KOPT-K1 (cell line): Measurements from ENCODE around the gene CXCL16.

Experiments
- H3K27ac ChIP-seq: fragments of 200-600 bp; sonication (generic); 2 replicates; pipeline ENCODE4 v1.5.1; 2016; ENCODE audit warnings: antibody characterized with exemption, mild to moderate bottlenecking, low read depth, low read length; ENCODE audit not compliant: poor library complexity, severe bottlenecking
- H3K36me3 ChIP-seq: fragments of 200-600 bp; sonication (generic); 2 replicates; pipeline ENCODE4 v1.5.1; 2017; ENCODE audit warnings: antibody characterized with exemption, mild to moderate bottlenecking, low read length, moderate library complexity; ENCODE audit not compliant: insufficient read depth
- H3K9me3 ChIP-seq: fragments of 200-600 bp; sonication (generic); 2 replicates; pipeline ENCODE4 v1.5.1; 2017; ENCODE audit warnings: antibody characterized with exemption, low read length, mild to moderate bottlenecking; ENCODE audit not compliant: insufficient read depth, poor library complexity, severe bottlenecking

CXCL16 gene, protein sequence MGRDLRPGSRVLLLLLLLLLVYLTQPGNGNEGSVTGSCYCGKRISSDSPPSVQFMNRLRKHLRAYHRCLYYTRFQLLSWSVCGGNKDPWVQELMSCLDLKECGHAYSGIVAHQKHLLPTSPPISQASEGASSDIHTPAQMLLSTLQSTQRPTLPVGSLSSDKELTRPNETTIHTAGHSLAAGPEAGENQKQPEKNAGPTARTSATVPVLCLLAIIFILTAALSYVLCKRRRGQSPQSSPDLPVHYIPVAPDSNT

GRCh38 chr17:4739122-4740024 is at the start of gene CXCL16, which contains the start of gene ZMYND15:
TSS of gene CXCL16 (minus strand) at chr17:4739928. CDS start at chr17:4739339, 589 bp downstream.
TSS of gene ZMYND15 (plus strand) at chr17:4739833. CDS start at chr17:4740549, 716 bp downstream.
- Histone ChIP-seq H3K27ac (no peak within 1 kb of the TSS), H3K9me3 (no peaks in the 10 kb centered on the region), H3K36me3 (no peaks in the 10 kb centered on the region)

GRCh38 chr17:4788807-4789700 is 49.3 kb upstream of the CXCL16 start, which contains the start of gene GLTPD2:
TSS of gene GLTPD2 (plus strand) at chr17:4788964. CDS start at chr17:4789012, 48 bp downstream.
- Histone ChIP-seq H3K27ac (no peak within 1 kb of the TSS), H3K9me3 (no peaks in the 10 kb centered on the region), H3K36me3 (no peaks in the 10 kb centered on the region)

- H3K9me3 ChIP-seq, result no peaks in the 10 kb centered on the region
- H3K27ac ChIP-seq, result no peak overlapping the region
- no peaks in the 10 kb centered on the region for H3K36me3 ChIP-seq
Observed at GRCh38 chr17:4788159-4788806, 48.6 kb upstream of the CXCL16 start.

GRCh38 chr17:4786516-4786915 is 46.8 kb upstream of the CXCL16 start:
- H3K9me3 ChIP-seq, result no peaks in the 10 kb centered on the region
- no peaks in the 10 kb centered on the region for H3K36me3 ChIP-seq
- no peak overlapping the region for H3K27ac ChIP-seq

- H3K36me3 ChIP-seq, result no peaks in the 10 kb centered on the region
- no peak within 1 kb of the TSS for H3K27ac ChIP-seq
- H3K9me3 ChIP-seq, result no peaks in the 10 kb centered on the region
Observed at GRCh38 chr17:4786106-4786511, 46.4 kb upstream of the CXCL16 start, which contains the start of gene VMO1. TSS of gene VMO1 (minus strand) at chr17:4786364. CDS start at chr17:4786352, 12 bp downstream.

GRCh38 chr17:4785311-4786105 is 45.8 kb upstream of the CXCL16 start:
- Histone ChIP-seq H3K36me3 (no peaks in the 10 kb centered on the region), H3K9me3 (no peaks in the 10 kb centered on the region), H3K27ac (no peak overlapping the region)

DNA sequence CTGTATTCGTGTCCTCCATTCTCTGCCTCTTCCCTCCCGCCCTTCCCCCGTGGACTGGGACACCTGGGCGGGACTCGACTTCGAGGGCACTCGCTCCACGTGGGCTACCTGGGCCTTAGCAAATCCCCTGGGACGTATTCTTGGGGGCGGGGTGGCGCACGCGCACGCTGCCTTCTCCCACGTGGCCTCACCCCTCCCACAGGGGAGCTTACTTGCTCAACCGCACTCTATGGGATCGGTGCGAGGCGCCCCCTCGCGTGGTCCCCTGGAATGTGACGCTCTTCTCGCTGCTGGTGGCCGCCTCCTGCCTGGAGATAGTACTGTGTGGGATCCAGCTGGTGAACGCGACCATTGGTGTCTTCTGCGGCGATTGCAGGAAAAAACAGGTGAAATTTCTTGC is 42.9 kb upstream of the CXCL16 start:
- Histone ChIP-seq H3K27ac (no peak overlapping the region), H3K36me3 (no peaks in the 10 kb centered on the region), H3K9me3 (no peaks in the 10 kb centered on the region)

- Histone ChIP-seq H3K9me3 (no peaks in the 10 kb centered on the region), H3K36me3 (no peaks in the 10 kb centered on the region), H3K27ac (no peak overlapping the region)
Observed at GRCh38 chr17:4780325-4780955, 40.7 kb upstream of the CXCL16 start.

- Histone ChIP-seq H3K27ac (no peak overlapping the region), H3K9me3 (no peaks in the 10 kb centered on the region), H3K36me3 (no peaks in the 10 kb centered on the region)
Observed at GRCh38 chr17:4777969-4778760, 38.4 kb upstream of the CXCL16 start.

- Histone ChIP-seq H3K27ac (no peak overlapping the region), H3K36me3 (no peaks in the 10 kb centered on the region), H3K9me3 (no peaks in the 10 kb centered on the region)
Observed at GRCh38 chr17:4772235-4772613, 32.5 kb upstream of the CXCL16 start.

GRCh38 chr17:4771519-4772234 is 31.9 kb upstream of the CXCL16 start, which contains the start of gene TM4SF5:
TSS of gene TM4SF5 (plus strand) at chr17:4771886. CDS start at chr17:4771923, 37 bp downstream.
- no peaks in the 10 kb centered on the region for H3K9me3 ChIP-seq
- no peak within 1 kb of the TSS for H3K27ac ChIP-seq
- H3K36me3 ChIP-seq, result no peaks in the 10 kb centered on the region

- no peaks in the 10 kb centered on the region for H3K9me3 ChIP-seq
- no peak overlapping the region for H3K27ac ChIP-seq
- no peaks in the 10 kb centered on the region for H3K36me3 ChIP-seq
Observed at GRCh38 chr17:4769628-4770027, 29.9 kb upstream of the CXCL16 start.
